Activated CD4-positive, alpha-beta T cell treated with anti-CD3 and anti-CD28 coated beads, Interleukin-2, amount 10 ng/mL, durations not matched to agents 24 days and 14 days (primary cell): ENCODE results near the gene NHLH2. TPM values are rescaled to one million over a fixed set of nuclear protein-coding genes. Genes with fewer than 3 reads are reported as not detected.

ENCODE experiments used
- DNase-seq: peaks from one replicate; pipeline ENCODE4 v3.0.0; 2022
- H3K27ac Mint-ChIP-seq: one replicate; pipeline ENCODE4 v1.8.0; 2022; ENCODE audit warnings: mild to moderate bottlenecking, mixed read lengths
- H3K27me3 Mint-ChIP-seq: one replicate; pipeline ENCODE4 v1.8.0; 2022; ENCODE audit warnings: mixed read lengths
- H3K36me3 Mint-ChIP-seq: one replicate; pipeline ENCODE4 v1.8.0; 2022; ENCODE audit warnings: low read depth, mild to moderate bottlenecking, mixed read lengths
- H3K4me1 Mint-ChIP-seq: one replicate; pipeline ENCODE4 v1.8.0; 2021; ENCODE audit warnings: mixed read lengths
- H3K4me3 Mint-ChIP-seq: one replicate; pipeline ENCODE4 v1.8.0; 2022; ENCODE audit warnings: mild to moderate bottlenecking, moderate library complexity, mixed read lengths
- H3K9me3 Mint-ChIP-seq: one replicate; pipeline ENCODE4 v1.8.0; 2021; ENCODE audit warnings: mixed read lengths
- intact Hi-C: fragments of 100-400 bp; cut with micrococcal nuclease; formaldehyde crosslinking; loops from one replicate; pipeline ENCODE4 v1.15.1; 2023
- total RNA-seq: library from RNA; stranded (reverse); gene quantifications from 2 replicates; pipeline ENCODE4 v1.2.3, GENCODE V29; 2022

The NHLH2 gene
- total RNA-seq, 1 donor from 2014 or later = not detected

GRCh38 chr1:115805597-115805996 lies 35.3 kb downstream of the NHLH2 start:
- intact Hi-C loops = loop anchor here (5.0 kb wide), 1 partner anchor 692 kb away; no protein-coding TSS in a partner anchor
- Mint-ChIP-seq H3K4me1 (no peaks in the 10 kb centered on the region), H3K9me3 (no peaks in the 10 kb centered on the region), H3K4me3 (no peak overlapping the region), H3K36me3 (no peaks in the 10 kb centered on the region), H3K27ac (no peak overlapping the region), H3K27me3 (peaks cover 18% of the 10 kb centered on the region)
- DNase-seq = peak; percentile 30

DNA sequence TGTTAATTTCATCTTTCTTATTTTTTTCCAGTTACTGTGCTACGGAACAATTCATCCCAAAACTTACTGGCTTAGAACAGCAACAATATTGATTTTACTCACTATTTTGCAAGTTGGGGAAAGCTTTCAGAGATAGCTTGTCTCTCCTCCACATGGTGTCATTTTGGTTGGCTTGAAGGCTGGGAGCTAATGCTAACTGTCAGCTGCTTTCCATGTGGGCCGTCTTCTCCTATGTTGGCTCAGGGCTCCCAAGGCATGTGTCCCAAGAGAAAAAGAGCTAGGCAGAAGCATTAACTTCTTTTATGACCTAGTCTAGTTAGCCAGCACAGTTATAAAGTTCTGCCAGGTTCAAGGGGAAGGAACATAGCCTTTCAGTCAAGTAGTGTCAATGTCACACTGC lies 38.5 kb downstream of the NHLH2 start:
- no peaks in the 10 kb centered on the region for H3K36me3 Mint-ChIP-seq
- no peak overlapping the region for H3K4me3 Mint-ChIP-seq
- peaks cover 23% of the 10 kb centered on the region for H3K27me3 Mint-ChIP-seq
- intact Hi-C loops = no loop called here
- no peak overlapping the region for H3K27ac Mint-ChIP-seq
- DNase-seq = peak; percentile 42
- no peaks in the 10 kb centered on the region for H3K4me1 Mint-ChIP-seq
- H3K9me3 Mint-ChIP-seq = no peaks in the 10 kb centered on the region

- Mint-ChIP-seq H3K9me3 (no peaks in the 10 kb centered on the region), H3K4me3 (no peak overlapping the region), H3K27me3 (peaks cover 24% of the 10 kb centered on the region), H3K27ac (no peak overlapping the region), H3K4me1 (no peaks in the 10 kb centered on the region), H3K36me3 (no peaks in the 10 kb centered on the region)
- DNase-seq = peak; percentile 16
- intact Hi-C loops = no loop called here
Measured at GRCh38 chr1:115797486-115797885, 43.4 kb downstream of the NHLH2 start.

DNA sequence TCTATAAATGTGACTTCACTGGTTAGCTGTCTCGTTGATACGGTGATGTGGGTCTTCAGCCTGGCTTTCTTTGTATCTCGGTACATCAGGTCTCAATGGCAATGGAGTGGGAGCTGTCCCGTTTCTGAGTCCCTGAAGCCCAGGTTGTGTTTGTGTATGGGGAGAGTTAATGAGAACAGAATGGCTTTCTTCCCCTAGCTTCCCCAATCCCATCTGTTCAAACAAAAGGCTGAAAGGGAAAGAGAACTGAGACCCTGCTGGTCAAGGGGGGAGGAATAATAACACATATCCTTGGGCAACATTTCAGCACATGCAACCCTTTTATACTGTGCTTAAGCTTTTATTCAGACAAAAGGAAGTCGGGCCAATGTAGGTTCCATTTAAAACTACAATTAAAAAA lies 44.0 kb downstream of the NHLH2 start:
- Mint-ChIP-seq H3K4me1 (no peaks in the 10 kb centered on the region), H3K4me3 (no peak overlapping the region), H3K36me3 (no peaks in the 10 kb centered on the region), H3K27me3 (peaks cover 24% of the 10 kb centered on the region), H3K9me3 (no peaks in the 10 kb centered on the region), H3K27ac (no peak overlapping the region)
- no peak for DNase-seq
- intact Hi-C loops = no loop called here

DNA sequence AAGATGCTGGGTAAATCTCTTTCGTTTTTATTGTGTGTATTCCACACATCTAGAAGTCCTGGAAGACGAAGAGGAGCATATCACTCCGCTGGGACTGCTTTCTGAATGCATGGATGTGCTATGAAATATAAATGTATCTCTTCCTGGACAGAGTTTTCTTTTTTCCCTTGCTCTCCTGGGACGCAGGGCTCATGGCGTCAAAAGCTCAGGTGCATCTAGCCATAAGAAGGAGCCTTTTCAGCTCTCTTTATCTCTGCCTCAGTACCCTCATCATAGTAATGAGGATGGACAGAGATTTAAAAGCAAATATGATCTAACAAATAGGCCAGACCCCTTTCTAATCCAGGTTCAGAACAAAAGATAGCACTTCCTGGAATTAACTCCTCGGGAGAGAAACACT lies 44.9 kb downstream of the NHLH2 start:
- DNase-seq = peak; percentile 17
- H3K27me3 Mint-ChIP-seq = peaks cover 24% of the 10 kb centered on the region
- H3K4me1 Mint-ChIP-seq = no peaks in the 10 kb centered on the region
- no peaks in the 10 kb centered on the region for H3K9me3 Mint-ChIP-seq
- H3K36me3 Mint-ChIP-seq = no peaks in the 10 kb centered on the region
- intact Hi-C loops = no loop called here
- no peak overlapping the region for H3K27ac Mint-ChIP-seq
- no peak overlapping the region for H3K4me3 Mint-ChIP-seq

DNA sequence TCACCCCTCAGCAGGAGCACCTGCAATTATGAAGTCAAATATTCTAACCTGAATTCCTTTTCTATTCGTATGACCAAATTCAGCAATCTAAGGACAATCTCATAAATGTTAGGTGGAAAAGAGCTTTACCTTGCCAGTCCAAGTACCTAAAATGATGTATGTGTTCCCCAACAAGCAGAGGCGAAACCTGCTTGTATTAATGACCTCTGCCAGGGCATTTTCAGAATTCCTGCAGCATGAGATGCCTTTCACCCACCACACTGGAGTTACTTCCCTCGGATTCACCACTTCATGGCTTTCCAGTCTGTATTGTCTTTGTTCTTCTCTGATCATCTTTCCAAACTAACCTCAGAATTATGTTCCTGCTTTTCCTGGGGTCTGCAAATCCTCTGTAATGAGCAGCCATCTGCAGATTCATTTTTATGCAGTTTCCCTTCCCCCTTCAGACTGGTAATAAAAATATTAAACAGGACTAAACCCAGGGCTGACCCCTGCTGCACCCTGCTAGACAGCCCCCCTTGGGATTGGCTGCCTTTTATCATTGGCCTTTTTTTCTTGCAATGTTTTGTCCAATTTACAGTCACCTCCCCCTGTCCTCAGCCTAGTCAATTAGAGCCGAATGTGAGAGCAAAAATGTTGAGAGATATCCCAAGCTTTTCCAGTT lies 45.8 kb downstream of the NHLH2 start:
- Mint-ChIP-seq H3K27ac (no peak overlapping the region), H3K4me3 (no peak overlapping the region), H3K4me1 (no peaks in the 10 kb centered on the region), H3K9me3 (no peaks in the 10 kb centered on the region), H3K27me3 (peaks cover 25% of the 10 kb centered on the region), H3K36me3 (no peaks in the 10 kb centered on the region)
- DNase-seq = peak; percentile 18
- intact Hi-C loops = no loop called here

DNA sequence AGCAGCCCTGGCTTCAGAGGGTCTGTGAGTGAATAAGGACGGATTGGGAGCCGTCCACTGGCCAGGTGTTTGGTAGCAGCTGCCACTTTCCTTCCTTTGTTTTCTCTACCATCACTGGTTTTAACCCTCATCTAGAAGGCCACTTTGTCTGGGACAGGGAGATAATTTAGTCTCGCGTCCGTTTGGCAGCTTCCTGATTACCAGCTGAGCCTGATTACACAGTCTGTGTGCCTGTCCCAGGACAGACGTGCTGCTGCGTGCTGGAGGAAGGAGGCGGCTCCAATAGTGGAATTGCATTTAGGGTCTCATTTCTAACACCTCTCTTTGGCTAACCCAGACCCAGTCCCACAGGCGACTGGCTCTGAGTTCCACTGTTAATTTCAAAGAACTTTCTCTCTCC lies 47.8 kb downstream of the NHLH2 start:
- peak; percentile 40 for DNase-seq
- Mint-ChIP-seq H3K4me1 (no peaks in the 10 kb centered on the region), H3K9me3 (no peaks in the 10 kb centered on the region), H3K27ac (no peak overlapping the region), H3K4me3 (no peak overlapping the region), H3K36me3 (no peaks in the 10 kb centered on the region), H3K27me3 (peaks cover 21% of the 10 kb centered on the region)
- intact Hi-C loops = no loop called here

- Mint-ChIP-seq H3K4me3 (no peak overlapping the region), H3K27ac (no peak overlapping the region), H3K36me3 (no peaks in the 10 kb centered on the region), H3K27me3 (peaks cover 17% of the 10 kb centered on the region), H3K4me1 (no peaks in the 10 kb centered on the region), H3K9me3 (no peaks in the 10 kb centered on the region)
- intact Hi-C loops = no loop called here
- peak; percentile 40 for DNase-seq
Measured at GRCh38 chr1:115791816-115792215, 49.1 kb downstream of the NHLH2 start.

DNA sequence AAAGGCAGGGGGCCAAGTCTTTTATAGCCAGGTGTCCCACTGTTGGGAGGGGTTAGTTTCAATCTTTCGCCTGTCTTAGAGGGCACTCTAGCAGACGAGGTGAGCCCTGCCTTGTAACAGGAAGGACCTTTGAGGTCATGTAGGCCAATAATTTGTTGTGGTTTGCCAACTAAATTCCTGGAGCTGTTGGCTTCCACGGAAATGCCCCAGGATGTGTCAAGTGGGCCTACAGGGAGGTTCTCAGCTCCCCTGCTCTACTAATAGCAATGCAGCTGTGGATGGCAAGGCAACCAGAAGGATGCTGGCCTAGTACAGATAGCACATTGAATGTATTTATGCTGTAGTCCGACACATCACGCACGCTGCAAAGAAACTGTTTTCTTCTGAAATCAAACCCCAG lies 50.1 kb downstream of the NHLH2 start:
- H3K4me3 Mint-ChIP-seq = no peak overlapping the region
- no peaks in the 10 kb centered on the region for H3K4me1 Mint-ChIP-seq
- no peaks in the 10 kb centered on the region for H3K36me3 Mint-ChIP-seq
- H3K27me3 Mint-ChIP-seq = peaks cover 16% of the 10 kb centered on the region
- no peaks in the 10 kb centered on the region for H3K9me3 Mint-ChIP-seq
- intact Hi-C loops = no loop called here
- no peak overlapping the region for H3K27ac Mint-ChIP-seq
- peak; percentile 33 for DNase-seq

GRCh38 chr1:115790356-115790755 lies 50.6 kb downstream of the NHLH2 start:
- no peak overlapping the region for H3K4me3 Mint-ChIP-seq
- peak; percentile 26 for DNase-seq
- no peaks in the 10 kb centered on the region for H3K9me3 Mint-ChIP-seq
- H3K27ac Mint-ChIP-seq = no peak overlapping the region
- H3K27me3 Mint-ChIP-seq = peaks cover 15% of the 10 kb centered on the region
- no peaks in the 10 kb centered on the region for H3K36me3 Mint-ChIP-seq
- H3K4me1 Mint-ChIP-seq = no peaks in the 10 kb centered on the region
- intact Hi-C loops = no loop called here

Other genes starting within 250 kb of the NHLH2 start
- gene VANGL1, start 199.2 kb downstream of the NHLH2 start, total RNA-seq = 7.6 and 7.8 TPM in 2 replicates
- gene CASQ2, start 72.4 kb downstream of the NHLH2 start, total RNA-seq = not detected in 2 replicates
- 0.23 and 0.36 TPM in 2 replicates for gene SLC22A15, start 135.4 kb upstream of the NHLH2 start, total RNA-seq